Measurements from ENCODE around the gene COL5A1.

Gene COL5A1

DNA sequence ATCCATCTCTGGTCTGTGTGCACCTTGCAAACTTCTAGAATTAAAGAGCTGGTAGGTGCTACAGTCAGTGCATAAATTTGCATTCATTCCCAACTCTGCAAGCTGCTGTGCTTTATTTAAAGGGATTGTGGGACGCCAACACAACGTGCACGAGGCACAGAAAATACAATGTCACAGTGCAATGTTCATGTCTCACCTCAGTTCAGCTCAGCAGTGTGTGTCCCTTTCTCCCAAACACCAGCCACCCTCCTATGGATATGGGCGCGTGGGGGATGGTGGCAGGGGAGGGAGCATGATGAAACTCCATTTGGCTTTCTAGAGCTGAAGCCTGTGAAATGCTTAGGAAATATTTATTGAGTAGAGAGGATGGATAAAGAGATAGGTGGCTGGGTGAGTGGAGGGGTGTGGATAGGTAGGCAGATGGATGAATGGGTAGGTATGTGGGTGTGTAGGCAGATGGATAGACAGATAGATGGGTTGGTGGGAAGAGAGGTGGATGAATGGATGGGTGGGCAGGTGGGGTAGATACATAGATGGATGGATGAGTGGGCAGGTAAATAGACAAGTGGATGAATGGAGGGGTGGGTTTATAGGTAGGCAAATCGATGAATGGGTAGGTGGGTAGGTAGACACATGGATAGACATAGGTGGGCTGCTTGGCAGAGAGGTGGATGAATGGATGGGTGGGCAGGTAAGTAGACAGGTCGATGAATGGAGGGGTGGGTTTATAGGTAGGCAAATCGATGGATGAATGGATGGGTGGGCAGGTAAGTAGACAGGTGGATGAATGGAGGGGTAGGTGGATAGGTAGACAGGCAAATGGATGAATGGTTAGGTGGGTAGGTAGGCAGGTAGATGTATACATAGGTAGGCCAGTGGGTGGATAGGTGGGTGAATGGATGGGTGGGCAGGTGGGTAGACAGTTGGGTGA is 146.3 kb downstream of the COL5A1 start:
- no peak for DNase-seq (ENCODE audit: low read depth in 2 of 2)

- no peak for DNase-seq (ENCODE audit: low read depth in 2 of 2)
Observed at GRCh38 chr9:134789168-134789567, 147.6 kb downstream of the COL5A1 start.

- DNase-seq (ENCODE audit: low read depth in 2 of 2), result no peak
Observed at GRCh38 chr9:134791009-134791408, 149.4 kb downstream of the COL5A1 start.

DNA sequence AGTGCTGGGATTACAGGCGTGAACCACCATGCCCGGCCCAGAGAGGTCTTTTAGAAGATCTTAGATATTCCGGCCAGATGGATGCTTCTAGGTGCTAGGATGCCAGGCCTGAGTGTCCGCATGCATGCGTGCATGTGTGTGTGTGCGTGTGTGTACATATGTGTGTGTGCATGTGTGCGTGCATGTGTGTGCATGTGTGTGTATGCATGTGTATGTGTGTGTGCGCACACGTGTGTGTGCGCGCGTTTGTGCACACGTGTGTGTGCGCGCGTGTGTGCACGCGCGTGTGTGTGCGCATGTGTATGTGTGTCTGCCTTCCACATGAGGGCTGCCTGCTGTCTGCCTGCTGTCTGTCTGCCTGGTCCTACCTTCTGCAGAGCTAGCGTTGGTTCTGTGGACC is 151.0 kb downstream of the COL5A1 start:
- DNase-seq (ENCODE audit: low read depth in 2 of 2), result no peak

DNA sequence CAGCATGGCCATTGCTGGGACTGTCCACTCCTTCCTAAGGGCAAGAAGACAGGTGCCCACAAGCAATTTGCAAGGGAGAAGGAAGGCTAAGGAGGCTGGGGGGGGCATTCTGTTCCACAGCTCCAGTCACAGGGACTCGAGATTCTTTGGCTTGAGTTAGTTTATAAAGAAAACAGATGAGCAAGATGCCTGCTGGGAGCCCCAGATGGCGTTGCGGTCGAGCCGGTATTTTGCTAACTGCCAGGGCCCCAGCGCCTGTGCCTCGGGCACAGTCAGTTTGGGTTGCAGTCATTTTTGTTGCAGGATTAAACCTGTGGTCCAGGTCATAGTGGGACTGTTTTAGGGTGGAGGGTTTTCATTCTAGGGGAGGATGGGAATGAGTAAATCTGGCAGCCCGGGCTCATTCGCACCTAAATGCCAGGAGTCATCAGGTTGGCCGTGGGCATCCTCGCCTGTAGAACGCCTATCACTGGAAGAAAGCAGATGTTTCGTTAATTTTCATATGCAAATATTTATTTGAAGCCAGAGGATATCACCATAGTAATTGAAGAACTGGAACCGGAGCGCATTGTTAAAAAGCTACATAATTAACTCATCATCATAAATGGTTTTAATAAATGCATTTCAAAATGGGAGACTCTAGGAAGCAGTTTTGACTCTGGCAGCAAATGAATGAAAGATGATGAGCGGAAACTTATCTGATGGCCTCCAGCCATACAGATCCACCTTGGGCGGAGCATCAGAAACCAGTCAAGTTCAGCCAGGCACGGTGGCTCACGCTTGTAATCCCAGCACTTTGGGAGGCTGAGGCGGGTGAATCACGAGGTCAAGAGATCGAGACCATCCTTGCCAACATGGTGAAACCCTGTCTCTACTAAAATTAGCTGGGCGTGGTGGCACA is 151.9 kb downstream of the COL5A1 start:
- no peak for DNase-seq (ENCODE audit: low read depth in 2 of 2)

GRCh38 chr9:134794663-134795370 is 153.2 kb downstream of the COL5A1 start:
- DNase-seq (ENCODE audit: low read depth in 2 of 2), result no peak

GRCh38 chr9:134795446-134795845 is 153.8 kb downstream of the COL5A1 start:
- no peak for DNase-seq (ENCODE audit: low read depth in 2 of 2)

- no peak for DNase-seq (ENCODE audit: low read depth in 2 of 2)
Observed at GRCh38 chr9:134796882-134797281, 155.3 kb downstream of the COL5A1 start.

DNA sequence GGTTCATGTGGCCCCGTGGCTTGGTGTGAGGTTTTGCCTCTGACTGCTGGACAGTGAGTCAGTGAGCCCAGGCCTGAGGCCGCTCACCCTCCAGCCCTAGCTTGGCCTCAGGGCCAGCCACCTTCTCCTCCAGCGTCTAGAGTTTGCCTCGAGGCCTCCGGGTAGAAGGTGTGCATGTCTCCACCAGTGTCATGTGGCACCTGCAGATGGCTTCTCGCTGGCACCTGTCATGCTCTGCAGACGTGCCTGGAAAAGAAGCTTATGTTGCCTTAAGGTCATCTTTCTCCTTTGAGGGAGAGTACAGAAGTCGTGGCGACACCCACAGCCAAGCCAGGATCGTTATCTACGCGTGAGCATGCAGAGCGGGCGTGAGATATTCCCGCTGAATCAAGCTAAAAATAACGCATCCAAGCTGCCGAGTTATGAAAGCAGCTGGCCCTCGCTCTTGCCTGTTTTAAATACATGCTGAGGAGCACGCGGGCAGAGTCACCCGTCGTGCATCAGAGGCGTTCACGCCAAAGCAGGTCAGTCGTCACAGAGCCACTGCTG is 159.3 kb downstream of the COL5A1 start:
- DNase-seq (ENCODE audit: low read depth in 2 of 2), result no peak

DNA sequence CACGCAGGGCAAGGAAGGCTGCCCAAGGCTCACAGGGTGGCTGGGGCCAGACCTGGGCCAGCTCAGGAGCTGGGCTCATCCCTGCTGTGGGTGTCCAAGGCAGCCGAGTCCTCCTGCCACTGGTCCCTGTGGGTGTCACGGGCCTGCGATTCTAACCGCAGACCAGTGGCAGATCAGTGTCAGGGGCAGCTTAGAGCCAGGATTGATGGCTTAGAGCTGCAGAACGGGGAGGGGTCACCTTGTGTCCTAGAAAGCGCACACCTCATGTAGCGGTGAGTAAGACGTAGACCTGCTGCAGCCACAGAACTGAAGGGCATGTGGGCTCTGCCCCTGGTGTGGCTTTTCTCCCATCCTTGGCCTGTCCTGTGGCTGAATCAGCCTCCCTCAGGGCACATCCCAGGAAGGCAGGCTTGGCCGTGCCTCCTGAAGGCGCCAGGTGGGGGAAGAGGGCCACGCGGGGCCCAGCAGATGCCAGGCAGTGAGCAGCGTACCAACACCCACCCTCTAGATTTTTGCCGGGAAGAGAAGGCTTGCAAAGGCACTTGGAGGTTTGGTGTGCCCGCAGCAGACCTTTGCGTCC is 160.7 kb downstream of the COL5A1 start:
- DNase-seq (ENCODE audit: low read depth in 2 of 2), result no peak

DNA sequence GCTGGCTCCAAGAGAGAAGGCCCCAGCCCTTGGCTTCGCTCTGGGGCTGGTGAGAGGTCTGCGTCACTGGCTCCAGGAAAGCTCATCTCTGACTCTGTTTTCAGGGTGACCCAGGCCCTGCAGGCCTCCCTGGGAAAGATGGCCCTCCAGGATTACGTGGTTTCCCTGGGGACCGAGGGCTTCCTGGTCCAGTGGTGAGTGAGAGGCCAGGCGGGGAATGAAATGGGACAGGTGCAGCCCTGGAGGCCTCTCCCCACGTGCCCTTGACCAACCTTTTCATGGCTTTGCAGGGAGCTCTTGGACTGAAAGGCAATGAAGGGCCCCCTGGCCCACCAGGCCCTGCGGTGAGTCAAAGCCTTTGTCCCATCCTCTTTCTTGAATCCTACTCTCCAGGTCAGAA is 163.3 kb downstream of the COL5A1 start:
- no peak for DNase-seq (ENCODE audit: low read depth in 2 of 2)

DNA sequence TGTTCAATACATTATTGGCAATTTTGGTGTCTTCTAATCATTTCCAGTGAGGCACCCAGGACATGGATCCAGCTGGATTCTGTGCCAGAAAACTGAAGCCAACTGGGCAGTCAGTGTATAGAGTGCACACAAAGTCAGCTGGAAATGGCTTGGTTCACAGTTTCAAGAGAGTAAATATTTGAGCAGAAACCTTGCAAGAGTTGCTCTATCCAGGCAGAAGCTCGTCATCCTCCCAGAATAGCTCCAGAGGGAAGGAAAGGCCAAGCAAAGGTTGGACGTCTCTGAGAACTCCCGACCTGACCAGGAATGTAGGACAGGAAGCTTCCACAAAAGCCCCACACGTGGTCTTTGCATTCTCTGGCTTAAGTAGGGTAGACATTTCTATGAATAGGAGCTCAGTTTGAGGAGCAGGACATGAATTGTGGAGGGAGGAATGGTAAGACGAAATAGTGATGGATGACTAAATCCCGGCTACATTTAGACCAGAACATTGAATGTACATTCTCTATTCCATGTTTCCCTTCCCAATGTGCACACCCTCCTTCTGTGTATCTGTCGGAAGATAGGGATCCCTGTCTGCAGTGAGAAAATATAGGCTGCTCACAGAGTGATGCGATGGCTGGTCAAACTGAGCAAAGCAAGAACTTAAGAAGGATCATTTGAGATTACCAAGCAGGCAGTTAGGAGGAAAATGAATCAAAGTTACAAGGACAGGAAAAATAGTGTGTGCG is 166.3 kb downstream of the COL5A1 start:
- DNase-seq (ENCODE audit: low read depth in 2 of 2), result peak; percentile 22 to 36

DNA sequence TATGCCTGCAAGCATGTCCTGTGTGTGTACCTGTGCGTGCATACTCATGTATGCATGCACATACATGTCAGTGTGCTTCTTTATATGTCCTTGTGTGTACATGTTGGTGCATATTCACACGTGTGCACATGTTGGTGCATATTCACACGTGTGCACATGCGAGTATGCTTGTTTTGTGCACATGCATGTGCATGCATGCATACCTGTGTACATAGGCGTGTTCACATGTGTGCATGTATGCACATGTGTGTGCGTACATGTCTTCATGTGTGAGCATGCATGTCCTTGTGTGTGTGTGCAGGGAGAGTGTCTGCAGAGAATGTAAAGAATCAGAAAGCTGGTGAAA is 166.8 kb downstream of the COL5A1 start:
- DNase-seq (ENCODE audit: low read depth in 2 of 2), result no peak

DNA sequence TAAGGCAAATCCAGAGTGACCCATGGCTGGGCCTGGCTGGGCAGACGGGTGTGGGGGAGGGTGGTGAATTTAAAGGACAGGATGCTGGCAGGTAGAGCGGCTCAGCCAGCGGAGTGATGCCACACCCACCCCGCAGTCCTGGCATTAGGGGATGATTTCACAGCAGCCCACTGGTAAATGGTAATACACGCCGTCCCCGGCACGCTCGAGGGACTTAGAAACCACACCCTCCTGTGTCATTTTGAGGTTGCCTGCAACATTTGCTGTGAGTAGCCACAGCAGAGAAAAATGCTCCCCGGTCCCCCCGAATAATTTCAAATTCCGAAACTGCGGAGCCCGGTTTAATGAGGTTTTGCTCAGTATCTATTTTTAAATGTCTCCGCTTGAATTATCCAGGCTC is 167.7 kb downstream of the COL5A1 start:
- no peak for DNase-seq (ENCODE audit: low read depth in 2 of 2)

GRCh38 chr9:134809826-134810225 is 168.2 kb downstream of the COL5A1 start:
- no peak for DNase-seq (ENCODE audit: low read depth in 2 of 2)

DNA sequence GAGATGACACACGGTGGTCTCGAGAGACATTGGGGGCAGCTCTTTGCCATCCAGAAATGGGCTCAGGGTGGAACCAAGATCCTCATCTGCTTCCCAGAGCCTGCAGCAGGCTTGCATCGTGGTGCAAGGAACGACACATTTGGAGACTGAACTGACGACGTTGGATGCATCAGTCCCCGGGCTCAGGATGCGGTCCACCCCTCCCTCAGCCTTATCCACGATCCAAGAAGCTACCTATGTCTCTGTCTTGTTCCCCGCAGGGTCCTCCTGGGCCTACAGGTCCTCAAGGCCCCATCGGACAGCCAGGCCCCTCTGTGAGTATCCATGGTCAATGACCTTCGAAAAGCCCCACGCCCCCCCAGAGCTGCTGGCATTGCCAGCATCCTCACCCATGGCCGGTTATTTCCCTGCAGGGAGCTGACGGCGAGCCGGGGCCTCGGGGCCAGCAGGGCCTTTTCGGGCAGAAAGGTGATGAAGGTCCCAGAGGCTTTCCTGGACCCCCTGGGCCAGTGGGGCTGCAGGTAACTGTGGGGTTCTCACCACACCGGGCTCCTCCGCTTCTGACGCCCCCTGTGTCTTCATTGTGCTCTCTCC is 169.6 kb downstream of the COL5A1 start:
- no peak for DNase-seq (ENCODE audit: low read depth in 2 of 2)

DNA sequence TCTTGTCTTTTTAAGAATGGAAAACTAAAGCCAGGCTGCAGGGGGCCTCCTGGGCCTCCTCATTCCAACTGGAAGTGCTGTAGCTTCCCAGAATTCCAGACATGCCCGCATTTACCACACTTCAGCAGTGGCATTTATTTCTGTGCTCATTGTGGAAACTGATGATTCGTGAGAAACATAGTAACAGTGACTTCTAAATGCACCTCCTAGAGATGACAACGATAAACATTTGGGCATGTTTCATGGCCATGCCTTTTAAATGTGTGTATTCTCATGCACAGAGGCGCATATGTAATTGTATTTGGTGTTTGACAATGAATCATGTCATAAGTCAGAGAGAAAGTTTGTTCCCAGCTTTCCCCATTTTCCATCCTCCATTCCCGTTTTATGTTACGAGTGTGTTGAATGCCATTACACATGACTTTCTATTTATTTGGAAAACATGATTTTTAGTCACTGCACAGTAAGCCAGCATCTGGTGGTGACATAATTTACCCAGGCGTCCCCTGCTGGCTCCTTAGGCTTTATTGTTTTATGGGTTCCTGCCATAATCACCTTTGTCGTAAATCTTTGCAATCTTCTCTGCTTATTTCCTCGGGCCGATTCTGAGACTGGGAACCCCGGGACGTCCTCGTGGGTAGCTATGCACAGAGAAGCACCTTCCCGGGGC is 170.2 kb downstream of the COL5A1 start:
- DNase-seq (ENCODE audit: low read depth in 2 of 2), result peak; percentile 89 to 90

GRCh38 chr9:134812343-134812673 is 170.7 kb downstream of the COL5A1 start:
- DNase-seq (ENCODE audit: low read depth in 2 of 2), result no peak

- DNase-seq (ENCODE audit: low read depth in 2 of 2), result no peak
Observed at GRCh38 chr9:134813841-134814240, 172.2 kb downstream of the COL5A1 start.

Data from fibroblast of skin of left biceps (primary cell).